Measurements from ENCODE around the gene RYR3.

- TF ChIP-seq CTCF (IDR thresholded peaks at IDR 0.05 in 2 of 3, conservative IDR thresholded peaks at IDR 0.05 in 1 of 3; ENCODE audit: control insufficient read depth in 2 of 3, extremely low read depth in 1 of 3, insufficient read depth in 1 of 3, low read depth in 3 of 3, low read length in 3 of 3), result no peak
- no peak for TF ChIP-seq PRDM15 (CRISPR knock-in tag; IDR thresholded peaks at IDR 0.05)
- no peak for TF ChIP-seq ZNF274 (IDR thresholded peaks at IDR 0.05; ENCODE audit: insufficient read depth, insufficient read length)
- no peak for TF ChIP-seq MAX (IDR thresholded peaks at IDR 0.05; ENCODE audit: low read depth, low read length)
- no peak for TF ChIP-seq USF1 (IDR thresholded peaks at IDR 0.05; ENCODE audit: borderline replicate concordance, extremely low read length, insufficient read depth, low read depth, low read length)
Observed at GRCh38 chr15:33535135-33535534, 224.4 kb downstream of the RYR3 start.
